Omental fat pad (tissue), 4 donors: ENCODE data around the gene DENND2A. TPM values are rescaled to one million over a fixed set of nuclear protein-coding genes. Genes with fewer than 3 reads are reported as not detected.

ENCODE experiments used
- ATAC-seq: fragments of 150-250 bp; one replicate; pipeline ENCODE4 v1.9.1; 2016; ENCODE audit warnings: mild to moderate bottlenecking, moderate library complexity; ENCODE audit not compliant: low FRiP score
- DNase-seq: peaks from one replicate; pipeline ENCODE4 v3.0.0-alpha.2; 2019; ENCODE audit warnings: low spot score
- CTCF ChIP-seq, 3 donors: fragments of 450-650 bp; IDR thresholded peaks; one replicate each; pipeline ENCODE4 v1.5.1; 2016 to 2017; ENCODE audit warnings: antibody characterized with exemption in 3 of 3, mild to moderate bottlenecking in 3 of 3, moderate library complexity in 2 of 3
- total RNA-seq, 4 donors: library from RNA; depleted of rRNA; stranded (reverse); fragments of >200 nt; gene quantifications; one replicate each; pipeline ENCODE4 v1.1.0, GENCODE V29; 2016

DENND2A gene
- total RNA-seq, 4 donors from 2014 or later, result 6.7 to 34.7 (median 15.7) TPM

GRCh38 chr7:140585333-140585732 lies 55.3 kb downstream of the DENND2A start:
- DNase-seq (no peak), ATAC-seq (no peak)
- TF ChIP-seq CTCF (IDR thresholded peaks at IDR 0.05), result no peak

- ATAC-seq (no peak), DNase-seq (no peak)
- no peak for TF ChIP-seq CTCF (IDR thresholded peaks at IDR 0.05)
Measured at GRCh38 chr7:140584195-140584851, 56.3 kb downstream of the DENND2A start.

- DNase-seq (no peak), ATAC-seq (no peak)
- no peak for TF ChIP-seq CTCF (IDR thresholded peaks at IDR 0.05)
Measured at GRCh38 chr7:140581411-140581810, 59.2 kb downstream of the DENND2A start.

GRCh38 chr7:140577651-140578050 lies 63.0 kb downstream of the DENND2A start:
- ATAC-seq (no peak), DNase-seq (no peak)
- no peak for TF ChIP-seq CTCF (IDR thresholded peaks at IDR 0.05)

GRCh38 chr7:140576589-140576988 lies 64.0 kb downstream of the DENND2A start:
- no peak for DNase-seq
- no peak for TF ChIP-seq CTCF (IDR thresholded peaks at IDR 0.05)
- no peak for ATAC-seq

- ATAC-seq, result peak; percentile 61
- DNase-seq, result no peak
- no peak for TF ChIP-seq CTCF (IDR thresholded peaks at IDR 0.05)
Measured at GRCh38 chr7:140571538-140572122, 69.0 kb downstream of the DENND2A start.

GRCh38 chr7:140570120-140570519 lies 70.5 kb downstream of the DENND2A start:
- ATAC-seq, result no peak
- no peak for DNase-seq

More at GRCh38 chr7:140570120-140570519, 70.5 kb downstream of the DENND2A start:
- no peak for TF ChIP-seq CTCF (IDR thresholded peaks at IDR 0.05)
